MM.1S (cell line): Measurements from ENCODE around the gene OS9.

Source experiments
- DNase-seq: peaks from one replicate; pipeline ENCODE4 v3.0.0-alpha.2; 2015
- H2AFZ ChIP-seq: fragments of 300-600 bp; sonication (generic); 2 replicates; pipeline ENCODE4 v1.6.0; 2016; ENCODE audit warnings: antibody characterized with exemption, low read length
- H3F3A ChIP-seq: fragments of 300-600 bp; sonication (generic); 2 replicates; pipeline ENCODE4 v1.6.1; 2016; ENCODE audit warnings: mild to moderate bottlenecking, antibody characterized with exemption, low read length, moderate library complexity, mixed read lengths; ENCODE audit not compliant: insufficient read depth
- H3K27ac ChIP-seq: fragments of 300-600 bp; sonication (generic); 2 replicates; pipeline ENCODE4 v1.5.1; 2016; ENCODE audit warnings: mild to moderate bottlenecking, low read length
- H3K27me3 ChIP-seq: fragments of 300-600 bp; sonication (generic); replicated peaks from 2 replicates; pipeline ENCODE4 v1.6.0; 2016; ENCODE audit warnings: low read length; ENCODE audit not compliant: insufficient read depth
- H3K36me3 ChIP-seq: fragments of 300-600 bp; sonication (generic); replicated peaks from 2 replicates; pipeline ENCODE4 v1.6.1; 2016; ENCODE audit warnings: mild to moderate bottlenecking, low read length, mixed read lengths; ENCODE audit not compliant: insufficient read depth
- H3K4me1 ChIP-seq: fragments of 300-600 bp; sonication (generic); 2 replicates; pipeline ENCODE4 v1.6.1; 2016; ENCODE audit warnings: low read length, mixed read lengths
- H3K4me2 ChIP-seq: fragments of 300-600 bp; sonication (generic); 2 replicates; pipeline ENCODE4 v1.6.0; 2016; ENCODE audit warnings: low read depth, low read length
- H3K4me3 ChIP-seq: fragments of 300-600 bp; sonication (generic); 2 replicates; pipeline ENCODE4 v1.5.1; 2016; ENCODE audit warnings: low read length, mixed read lengths
- H3K79me2 ChIP-seq: fragments of 300-600 bp; sonication (generic); 2 replicates; pipeline ENCODE4 v1.6.1; 2016; ENCODE audit warnings: mixed run types, low read length, mixed read lengths
- H3K9ac ChIP-seq: fragments of 300-600 bp; sonication (generic); 2 replicates; pipeline ENCODE4 v1.6.1; 2016; ENCODE audit warnings: low read length, mixed read lengths
- H3K9me2 ChIP-seq: fragments of 300-600 bp; sonication (generic); replicated peaks from 2 replicates; pipeline ENCODE4 v1.6.1; 2016; ENCODE audit warnings: mild to moderate bottlenecking, low read length, mixed read lengths; ENCODE audit not compliant: insufficient read depth
- H3K9me3 ChIP-seq: fragments of 300-600 bp; sonication (generic); replicated peaks from 2 replicates; pipeline ENCODE4 v1.6.1; 2016; ENCODE audit warnings: mild to moderate bottlenecking, low read length, mixed read lengths; ENCODE audit not compliant: insufficient read depth
- H4K20me1 ChIP-seq: fragments of 300-600 bp; sonication (generic); 2 replicates; pipeline ENCODE4 v1.6.1; 2016; ENCODE audit warnings: mild to moderate bottlenecking, low read length, moderate library complexity, mixed read lengths; ENCODE audit not compliant: insufficient read depth
- EZH2 ChIP-seq: fragments of 300-600 bp; sonication (generic); optimal IDR thresholded peaks from 2 replicates; pipeline ENCODE3; 2017; ENCODE audit warnings: low read depth, mild to moderate bottlenecking, antibody characterized with exemption, low read length, mixed read lengths
- EZH2phosphoT487 ChIP-seq: fragments of 300-600 bp; sonication (generic); IDR thresholded peaks from 2 replicates; pipeline ENCODE4 v1.6.1; 2018; ENCODE audit warnings: antibody characterized with exemption, low read length
- TF ChIP-seq, protein P1 (sequence below): fragments of 300-600 bp; sonication (generic); IDR thresholded peaks from 2 replicates; pipeline ENCODE4 v1.5.1; 2016; ENCODE audit warnings: antibody characterized with exemption, low read length, mixed read lengths

Gene OS9

DNA sequence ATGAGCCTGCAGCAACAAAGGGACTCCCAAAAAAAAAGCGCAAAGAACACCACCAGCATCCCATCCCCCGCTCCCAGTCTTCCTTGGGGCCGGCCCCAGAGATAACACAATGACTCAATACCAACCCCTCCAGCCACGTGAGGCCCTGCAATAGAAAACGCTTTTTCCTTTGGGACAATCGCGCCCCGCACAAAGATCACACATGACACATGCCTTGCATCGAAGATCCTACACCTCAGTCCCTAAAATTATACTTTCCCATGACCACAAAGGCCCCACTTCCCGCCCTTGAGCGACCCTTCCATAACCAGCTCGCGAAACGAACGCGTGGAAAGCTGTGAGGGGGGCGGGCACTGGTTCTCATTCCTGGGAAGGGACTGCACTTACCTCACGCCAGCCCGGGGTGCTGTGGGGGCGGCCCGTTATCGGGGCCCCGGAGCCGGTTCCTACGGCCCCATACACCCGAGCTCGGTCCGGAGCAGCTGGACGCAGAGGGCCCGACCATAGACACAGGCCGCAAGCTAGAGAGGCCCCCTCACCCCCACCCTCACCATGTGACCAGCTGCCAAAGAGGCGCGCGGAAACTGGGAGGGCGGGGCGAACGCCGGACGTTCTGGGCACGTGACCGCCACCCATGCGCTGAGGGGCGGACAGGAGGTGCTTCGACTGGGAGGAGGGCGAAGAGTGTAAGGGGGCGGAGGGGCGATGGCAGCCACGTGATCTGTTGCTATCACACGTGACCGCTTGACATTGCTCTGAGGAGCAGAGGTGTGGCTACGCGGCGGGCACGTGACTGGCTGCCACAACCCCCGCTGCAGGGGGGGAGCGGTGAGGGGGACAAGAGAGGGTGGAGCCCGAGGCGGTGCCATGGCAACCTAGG is 58.1 kb downstream of the OS9 start, which contains the start of gene CDK4:
Gene CDK4 (minus strand): TSS at position 523 of the 880 bp plus-strand sequence. CDS start 593 bp downstream, outside the sequence.
- Histone ChIP-seq H4K20me1 (no peaks in the 10 kb centered on the region), H3K79me2 (peaks cover 40% of the 10 kb centered on the region), H3K4me2 (peak within 1 kb of the TSS; percentile 94), H3K4me1 (peaks cover 31% of the 10 kb centered on the region), H3F3A (peaks cover 34% of the 10 kb centered on the region), H2AFZ (peak within 1 kb of the TSS; percentile 66), H3K27me3 (no peaks in the 10 kb centered on the region), H3K9ac (peak within 1 kb of the TSS; percentile 88), H3K36me3 (peaks cover 6% of the 10 kb centered on the region; the same call in 1 of the 2 replicates), H3K9me2 (no peaks in the 10 kb centered on the region), H3K9me3 (no peaks in the 10 kb centered on the region), H3K4me3 (peak within 1 kb of the TSS; percentile 72), H3K27ac (peak within 1 kb of the TSS; percentile 52)
- peak; percentile 99 for DNase-seq
- TF ChIP-seq, protein P1, sequence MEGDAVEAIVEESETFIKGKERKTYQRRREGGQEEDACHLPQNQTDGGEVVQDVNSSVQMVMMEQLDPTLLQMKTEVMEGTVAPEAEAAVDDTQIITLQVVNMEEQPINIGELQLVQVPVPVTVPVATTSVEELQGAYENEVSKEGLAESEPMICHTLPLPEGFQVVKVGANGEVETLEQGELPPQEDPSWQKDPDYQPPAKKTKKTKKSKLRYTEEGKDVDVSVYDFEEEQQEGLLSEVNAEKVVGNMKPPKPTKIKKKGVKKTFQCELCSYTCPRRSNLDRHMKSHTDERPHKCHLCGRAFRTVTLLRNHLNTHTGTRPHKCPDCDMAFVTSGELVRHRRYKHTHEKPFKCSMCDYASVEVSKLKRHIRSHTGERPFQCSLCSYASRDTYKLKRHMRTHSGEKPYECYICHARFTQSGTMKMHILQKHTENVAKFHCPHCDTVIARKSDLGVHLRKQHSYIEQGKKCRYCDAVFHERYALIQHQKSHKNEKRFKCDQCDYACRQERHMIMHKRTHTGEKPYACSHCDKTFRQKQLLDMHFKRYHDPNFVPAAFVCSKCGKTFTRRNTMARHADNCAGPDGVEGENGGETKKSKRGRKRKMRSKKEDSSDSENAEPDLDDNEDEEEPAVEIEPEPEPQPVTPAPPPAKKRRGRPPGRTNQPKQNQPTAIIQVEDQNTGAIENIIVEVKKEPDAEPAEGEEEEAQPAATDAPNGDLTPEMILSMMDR: no peak
- no peak for TF ChIP-seq EZH2phosphoT487
- TF ChIP-seq EZH2: no peak

DNA sequence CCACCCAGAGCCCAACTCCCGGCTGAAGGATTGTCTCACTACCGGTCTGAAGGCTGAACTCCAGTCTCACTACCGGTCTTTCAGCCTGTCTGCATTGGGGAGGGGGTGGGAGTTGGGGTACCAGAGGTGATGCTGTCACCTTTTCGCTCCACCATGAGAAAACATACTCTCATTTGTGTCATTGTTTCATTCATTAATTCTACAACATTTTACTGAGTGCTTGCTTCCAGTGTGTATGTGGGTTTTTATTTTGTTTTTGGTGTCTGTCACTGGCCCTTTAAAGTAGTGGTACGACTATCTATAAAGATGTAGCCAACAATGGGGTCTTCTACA is 58.7 kb downstream of the OS9 start:
- H2AFZ ChIP-seq: peak overlapping the region; percentile 66
- H3K4me2 ChIP-seq: peak overlapping the region; percentile 94
- peak overlapping the region; percentile 46; the same call in 1 of the 2 replicates for H3K9ac ChIP-seq
- no peaks in the 10 kb centered on the region for H3K27me3 ChIP-seq
- H4K20me1 ChIP-seq: no peaks in the 10 kb centered on the region
- no peaks in the 10 kb centered on the region for H3K9me2 ChIP-seq
- H3K27ac ChIP-seq: peak overlapping the region; percentile 52; the same call in 1 of the 2 replicates
- peaks cover 4% of the 10 kb centered on the region; the same call in 1 of the 2 replicates for H3K36me3 ChIP-seq
- peak overlapping the region; percentile 55 for H3K4me3 ChIP-seq
- H3F3A ChIP-seq: peaks cover 30% of the 10 kb centered on the region
- DNase-seq: no peak
- no peaks in the 10 kb centered on the region for H3K9me3 ChIP-seq
- peaks cover 40% of the 10 kb centered on the region for H3K79me2 ChIP-seq
- peaks cover 31% of the 10 kb centered on the region for H3K4me1 ChIP-seq
- TF ChIP-seq EZH2phosphoT487 (no peak), EZH2 (no peak)
- TF ChIP-seq, protein P1: no peak

DNA sequence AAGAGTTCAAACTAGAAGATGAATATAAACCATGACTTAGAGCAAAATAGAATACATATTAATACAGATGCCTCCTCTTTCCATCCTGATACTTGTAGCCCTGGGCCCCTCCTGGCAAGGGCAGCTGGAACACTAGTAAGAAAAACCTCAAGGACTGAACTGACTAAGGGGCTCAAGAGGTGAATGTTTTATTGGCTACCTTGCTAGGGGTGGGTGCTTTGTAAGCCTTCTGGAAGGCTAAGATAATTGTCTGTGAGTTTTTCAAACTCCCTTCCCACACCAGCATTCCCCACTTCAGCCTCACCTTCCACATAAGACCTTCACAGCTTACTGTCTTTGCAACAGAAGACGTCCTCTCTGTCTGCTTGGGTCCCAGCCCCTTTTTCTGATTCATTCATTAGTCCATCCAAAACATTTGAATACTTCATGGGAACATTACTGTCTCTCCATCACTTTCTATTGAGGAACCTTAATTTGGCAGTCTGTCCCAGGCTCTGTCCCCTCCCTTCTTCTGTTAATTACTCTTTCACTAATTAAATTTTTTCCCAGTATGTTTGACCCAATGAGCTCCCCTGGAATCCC is 59.9 kb downstream of the OS9 start:
- H3K9me2 ChIP-seq: no peaks in the 10 kb centered on the region
- H3K4me2 ChIP-seq: peak overlapping the region; percentile 95
- H3K4me3 ChIP-seq: peak overlapping the region; percentile 67; the same call in 1 of the 2 replicates
- H3K27me3 ChIP-seq: no peaks in the 10 kb centered on the region
- no peak for DNase-seq
- TF ChIP-seq EZH2 (no peak), EZH2phosphoT487 (no peak)
- TF ChIP-seq, protein P1: no peak
- peaks cover 41% of the 10 kb centered on the region for H3K79me2 ChIP-seq
- peaks cover 4% of the 10 kb centered on the region; the same call in 1 of the 2 replicates for H3K36me3 ChIP-seq
- H2AFZ ChIP-seq: peak overlapping the region; percentile 82; the same call in 1 of the 2 replicates
- no peaks in the 10 kb centered on the region for H4K20me1 ChIP-seq
- no peak overlapping the region; the same call in 1 of the 2 replicates for H3K27ac ChIP-seq
- H3K4me1 ChIP-seq: peaks cover 31% of the 10 kb centered on the region
- H3F3A ChIP-seq: peaks cover 23% of the 10 kb centered on the region
- no peaks in the 10 kb centered on the region for H3K9me3 ChIP-seq
- H3K9ac ChIP-seq: no peak overlapping the region
